Omental fat pad (tissue), 4 donors: Measurements from ENCODE around the gene CCDC30. TPM values are rescaled to one million over a fixed set of nuclear protein-coding genes. Genes with fewer than 3 reads are reported as not detected.

Experiments used
- ATAC-seq: fragments of 150-250 bp; one replicate; pipeline ENCODE4 v1.9.1; 2016; ENCODE audit warnings: mild to moderate bottlenecking, moderate library complexity; ENCODE audit not compliant: low FRiP score
- DNase-seq: peaks from one replicate; pipeline ENCODE4 v3.0.0-alpha.2; 2019; ENCODE audit warnings: low spot score
- CTCF ChIP-seq, 3 donors: fragments of 450-650 bp; IDR thresholded peaks; one replicate each; pipeline ENCODE4 v1.5.1; 2016 to 2017; ENCODE audit warnings: antibody characterized with exemption in 3 of 3, mild to moderate bottlenecking in 3 of 3, moderate library complexity in 2 of 3
- small RNA-seq: library from RNA; depleted of rRNA; stranded (forward); fragments of <200 nt; gene quantifications from one replicate; pipeline ENCODE3, GENCODE V24; 2016
- total RNA-seq, 4 donors: library from RNA; depleted of rRNA; stranded (reverse); fragments of >200 nt; gene quantifications; one replicate each; pipeline ENCODE4 v1.1.0, GENCODE V29; 2016

The CCDC30 gene
- total RNA-seq, 4 donors from 2014 or later: 1.9 to 3.5 (median 2.6) TPM

- no peak for TF ChIP-seq CTCF (IDR thresholded peaks at IDR 0.05)
- no peak for DNase-seq
- no peak for ATAC-seq
These were observed 240.9 kb downstream of the CCDC30 start for GRCh38 chr1:42703888-42704464.

Small RNAs within 50 kb of the gene (small RNA-seq; reads per million reads assigned to genes)
- gene RNU6-536P: not detected
- not detected for gene TMSB4XP1

Other genes with a start within 250 kb of the CCDC30 start
- 10 to 100 TPM; 49.7 to 83.5 (median 56.1) TPM for gene FOXJ3, start 128.1 kb upstream of the CCDC30 start, total RNA-seq
- gene RIMKLA, start 82.5 kb upstream of the CCDC30 start, total RNA-seq: under 1 TPM; 0.12 to 0.38 (median 0.25) TPM
- gene ZMYND12, start 7.3 kb upstream of the CCDC30 start, total RNA-seq: 1 to 10 TPM in 3 of 4 donors, under 1 TPM in 1; 0.82 to 2.2 (median 1.7) TPM
- 10 to 100 TPM; 42.0 to 57.3 (median 43.8) TPM for gene PPCS, start 6.7 kb upstream of the CCDC30 start, total RNA-seq
- gene PPIH, start 195.1 kb downstream of the CCDC30 start, total RNA-seq: 10 to 100 TPM; 14.9 to 29.3 (median 20.8) TPM
- gene YBX1, start 219.1 kb downstream of the CCDC30 start, total RNA-seq: 100 to 1,000 TPM; 509 to 860 (median 681) TPM